ENCODE data around the gene TTLL4.

DNA sequence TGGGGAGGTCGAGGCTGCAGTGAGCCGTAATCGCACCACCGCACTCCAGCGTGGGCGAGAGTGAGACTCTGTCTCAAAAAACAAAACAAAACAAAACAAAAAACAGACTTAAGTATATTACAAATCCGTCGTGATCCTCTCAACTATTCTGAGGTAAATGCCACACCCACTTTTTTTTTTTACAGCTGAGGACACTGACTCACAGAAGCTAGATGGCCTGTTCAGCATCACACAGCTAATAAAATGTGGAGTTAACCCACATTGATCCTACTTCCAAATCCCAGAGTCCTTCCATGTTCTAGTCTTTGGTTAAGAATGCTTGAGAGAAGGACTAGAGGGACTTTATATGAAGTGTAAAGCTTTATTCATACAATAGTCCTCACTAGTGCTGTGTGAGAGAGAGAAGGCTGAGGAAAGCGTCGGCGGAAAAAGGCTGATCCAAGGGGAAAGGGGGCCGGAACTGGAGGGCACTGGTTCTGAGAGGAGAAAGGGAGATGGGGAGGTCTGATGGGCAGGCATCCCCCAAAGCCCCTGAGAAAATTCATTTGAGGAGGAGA, 39.5 kb upstream of the TTLL4 start:
- TF ChIP-seq, protein P1, sequence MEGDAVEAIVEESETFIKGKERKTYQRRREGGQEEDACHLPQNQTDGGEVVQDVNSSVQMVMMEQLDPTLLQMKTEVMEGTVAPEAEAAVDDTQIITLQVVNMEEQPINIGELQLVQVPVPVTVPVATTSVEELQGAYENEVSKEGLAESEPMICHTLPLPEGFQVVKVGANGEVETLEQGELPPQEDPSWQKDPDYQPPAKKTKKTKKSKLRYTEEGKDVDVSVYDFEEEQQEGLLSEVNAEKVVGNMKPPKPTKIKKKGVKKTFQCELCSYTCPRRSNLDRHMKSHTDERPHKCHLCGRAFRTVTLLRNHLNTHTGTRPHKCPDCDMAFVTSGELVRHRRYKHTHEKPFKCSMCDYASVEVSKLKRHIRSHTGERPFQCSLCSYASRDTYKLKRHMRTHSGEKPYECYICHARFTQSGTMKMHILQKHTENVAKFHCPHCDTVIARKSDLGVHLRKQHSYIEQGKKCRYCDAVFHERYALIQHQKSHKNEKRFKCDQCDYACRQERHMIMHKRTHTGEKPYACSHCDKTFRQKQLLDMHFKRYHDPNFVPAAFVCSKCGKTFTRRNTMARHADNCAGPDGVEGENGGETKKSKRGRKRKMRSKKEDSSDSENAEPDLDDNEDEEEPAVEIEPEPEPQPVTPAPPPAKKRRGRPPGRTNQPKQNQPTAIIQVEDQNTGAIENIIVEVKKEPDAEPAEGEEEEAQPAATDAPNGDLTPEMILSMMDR (IDR thresholded peaks at IDR 0.05; ENCODE audit: insufficient read depth, low read depth, low read length), result no peak
- no peak for TF ChIP-seq EZH2 (IDR thresholded peaks at IDR 0.05; ENCODE audit: insufficient read depth, low read length)

All from astrocyte (in vitro differentiated cells and primary cell).